GM12891 (cell line): ENCODE data around the gene RNF41.
"Not testable (repeated sequence)": the region's sequence is repeated elsewhere in the genome, so short reads cannot be mapped to it uniquely, and the experiment has no call there.

ENCODE experiments used
- DNase-seq: peaks from one replicate; pipeline ENCODE4 v3.0.0; 2011; ENCODE audit warnings: low spot score; ENCODE audit not compliant: insufficient read length
- FAIRE-seq: peaks from 2 replicates; lab custom pipeline; 2011; peaks lifted over from hg19 to GRCh38; lab: Jason Lieb, UNC
- PAX5 ChIP-seq: IDR thresholded peaks from 2 replicates; pipeline ENCODE4 v1.6.1; 2011; ENCODE audit warnings: low read length, moderate library complexity, mild to moderate bottlenecking; ENCODE audit not compliant: insufficient read depth, severe bottlenecking
- POLR2A ChIP-seq: IDR thresholded peaks from 2 replicates; pipeline ENCODE4 v1.6.1; 2011; ENCODE audit warnings: low read depth, low read length, control low read depth
- POLR2AphosphoS5 ChIP-seq: IDR thresholded peaks from 2 replicates; pipeline ENCODE4 v1.6.1; 2011; ENCODE audit warnings: low read depth, low read length, control low read depth
- POU2F2 ChIP-seq: IDR thresholded peaks from 2 replicates; pipeline ENCODE4 v1.6.1; 2011; ENCODE audit warnings: low read depth, mild to moderate bottlenecking, control low read depth, low read length, moderate library complexity
- SPI1 ChIP-seq: IDR thresholded peaks from 2 replicates; pipeline ENCODE4 v1.6.1; 2011; ENCODE audit warnings: low read depth, low read length, control low read depth
- TAF1 ChIP-seq: IDR thresholded peaks from 2 replicates; pipeline ENCODE4 v1.6.1; 2011; ENCODE audit warnings: low read depth, low read length, control low read depth

RNF41 gene

GRCh38 chr12:56158926-56159461 is 62.7 kb downstream of the RNF41 start:
- DNase-seq (no peak), FAIRE-seq (no peak)
- no peak for TF ChIP-seq TAF1
- peak; percentile 26; the same call in 1 of the 2 replicates for TF ChIP-seq SPI1
- 0 out of 2 replicates have a peak, but pooled peaks have one; percentile 16 for TF ChIP-seq POLR2A
- TF ChIP-seq POLR2AphosphoS5: no peak; the same call in none of the 2 replicates
- no peak for TF ChIP-seq POU2F2
- no peak for TF ChIP-seq PAX5

DNA sequence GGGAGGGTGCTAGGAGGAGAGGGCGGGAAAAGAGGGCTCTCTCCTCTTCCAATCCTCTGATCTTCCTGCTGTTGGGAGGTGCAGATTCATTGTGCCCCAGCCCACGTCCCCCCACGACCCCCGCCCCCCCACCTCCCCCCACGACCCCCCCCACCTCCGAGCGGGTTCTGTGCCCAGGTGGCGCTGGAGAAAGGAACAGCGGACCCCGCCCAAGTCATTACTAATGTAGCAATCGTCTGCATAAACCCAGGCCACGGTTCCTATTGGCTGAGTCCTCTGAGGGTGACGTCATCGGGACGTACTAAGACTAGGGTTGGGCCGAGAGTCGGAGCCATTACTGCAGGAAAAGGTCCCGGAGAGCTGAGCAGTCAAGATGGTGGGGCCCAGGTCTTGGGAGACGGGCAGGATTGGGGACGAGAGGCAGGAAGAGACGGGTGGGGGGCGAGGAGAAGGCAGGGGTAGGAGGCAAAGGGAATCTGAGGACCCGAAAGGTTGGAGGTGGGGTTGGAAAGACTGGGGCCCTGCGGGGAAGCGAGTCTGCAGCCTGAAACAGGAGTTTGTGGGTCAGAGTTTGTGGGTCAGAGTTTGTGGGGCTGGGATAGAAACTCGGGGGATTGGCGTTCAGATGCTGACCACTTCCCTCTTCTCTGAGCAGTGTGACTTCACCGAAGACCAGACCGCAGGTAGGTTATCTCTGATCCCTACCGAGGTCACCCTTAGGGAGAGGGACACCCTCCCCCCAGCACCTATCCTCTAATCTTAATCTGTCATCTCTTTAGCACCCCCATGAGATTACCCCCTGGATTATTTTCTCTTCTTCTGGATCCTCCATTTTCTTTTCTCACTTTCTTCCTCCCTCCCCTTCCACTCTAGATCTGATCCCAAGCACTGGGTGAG is 63.4 kb downstream of the RNF41 start, which contains the start of gene MYL6:
Gene MYL6, plus strand, starts transcription at position 331 of the 897 bp plus-strand sequence. Its CDS starts 43 bp downstream, at position 374.
- peak; percentile 86 for TF ChIP-seq SPI1
- peak; percentile 99 for TF ChIP-seq POLR2AphosphoS5
- TF ChIP-seq POLR2A: peak; percentile 98
- peak; percentile 79 for TF ChIP-seq POU2F2
- TF ChIP-seq PAX5: no peak
- TF ChIP-seq TAF1: peak; percentile 92
- DNase-seq (peak; percentile 83), FAIRE-seq (peak; percentile 96)

- no peak for TF ChIP-seq POLR2A
- peak; percentile 71 for TF ChIP-seq TAF1
- TF ChIP-seq POU2F2: peak; percentile 2; the same call in 1 of the 2 replicates
- TF ChIP-seq SPI1: peak; percentile 59
- TF ChIP-seq PAX5: peak; percentile 65
- no peak for TF ChIP-seq POLR2AphosphoS5
- DNase-seq: peak; percentile 64
- FAIRE-seq: no peak
Measured at GRCh38 chr12:56157201-56158028, 64.3 kb downstream of the RNF41 start.

GRCh38 chr12:56156464-56157200 is 65.1 kb downstream of the RNF41 start:
- not testable (repeated sequence) for DNase-seq, FAIRE-seq

GRCh38 chr12:56155256-56155845 is 66.4 kb downstream of the RNF41 start:
- no peak for TF ChIP-seq POU2F2
- no peak for TF ChIP-seq SPI1
- TF ChIP-seq PAX5: no peak
- TF ChIP-seq TAF1: no peak
- TF ChIP-seq POLR2AphosphoS5: no peak
- no peak for TF ChIP-seq POLR2A
- DNase-seq (no peak), FAIRE-seq (no peak)

- TF ChIP-seq SPI1 (no peak), PAX5 (no peak), POLR2AphosphoS5 (no peak), TAF1 (no peak), POLR2A (no peak), POU2F2 (no peak)
- DNase-seq (no peak), FAIRE-seq (no peak)
Measured at GRCh38 chr12:56154818-56155217, 66.9 kb downstream of the RNF41 start.

DNA sequence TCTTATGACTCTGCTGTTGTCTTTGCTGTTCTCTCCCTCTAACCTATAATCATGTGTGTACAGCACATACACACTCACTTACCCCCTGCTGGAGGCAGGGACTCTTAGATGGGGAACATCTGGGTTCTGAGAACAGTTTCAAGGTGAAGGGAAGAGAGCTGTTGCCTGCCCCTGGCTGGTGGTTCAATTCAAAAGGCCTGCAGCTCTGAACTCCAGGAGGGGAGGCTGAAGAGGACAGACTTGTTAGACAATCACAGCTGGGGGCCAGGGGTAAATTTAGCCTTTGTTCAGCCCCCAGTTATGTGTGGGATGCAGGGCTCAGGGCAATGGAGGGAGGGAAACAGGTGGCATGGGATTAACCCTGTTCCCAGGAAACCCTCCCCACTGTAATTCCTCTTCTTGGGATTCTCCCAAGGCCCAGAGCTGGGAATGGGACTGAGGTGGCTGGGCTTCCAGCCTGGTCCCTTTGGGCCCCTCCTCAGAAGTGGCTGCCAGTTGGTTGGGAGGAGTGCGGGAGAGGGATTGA is 67.4 kb downstream of the RNF41 start:
- FAIRE-seq (no peak), DNase-seq (no peak)
- TF ChIP-seq SPI1: no peak

GRCh38 chr12:56153678-56154065 is 68.0 kb downstream of the RNF41 start:
- FAIRE-seq (no peak), DNase-seq (no peak)
- TF ChIP-seq POLR2A: no peak
- TF ChIP-seq POU2F2: no peak
- TF ChIP-seq PAX5: no peak
- TF ChIP-seq SPI1: no peak
- TF ChIP-seq POLR2AphosphoS5: no peak
- no peak for TF ChIP-seq TAF1
